GM12891 (cell line): ENCODE data around the gene DMKN.

Experiments used
- PAX5 ChIP-seq: IDR thresholded peaks from 2 replicates; pipeline ENCODE4 v1.6.1; 2011; ENCODE audit warnings: low read length, moderate library complexity, mild to moderate bottlenecking; ENCODE audit not compliant: insufficient read depth, severe bottlenecking
- POLR2A ChIP-seq: IDR thresholded peaks from 2 replicates; pipeline ENCODE4 v1.6.1; 2011; ENCODE audit warnings: low read depth, low read length, control low read depth
- POLR2AphosphoS5 ChIP-seq: IDR thresholded peaks from 2 replicates; pipeline ENCODE4 v1.6.1; 2011; ENCODE audit warnings: low read depth, low read length, control low read depth
- POU2F2 ChIP-seq: IDR thresholded peaks from 2 replicates; pipeline ENCODE4 v1.6.1; 2011; ENCODE audit warnings: low read depth, mild to moderate bottlenecking, control low read depth, low read length, moderate library complexity
- SPI1 ChIP-seq: IDR thresholded peaks from 2 replicates; pipeline ENCODE4 v1.6.1; 2011; ENCODE audit warnings: low read depth, low read length, control low read depth
- TAF1 ChIP-seq: IDR thresholded peaks from 2 replicates; pipeline ENCODE4 v1.6.1; 2011; ENCODE audit warnings: low read depth, low read length, control low read depth

DNA sequence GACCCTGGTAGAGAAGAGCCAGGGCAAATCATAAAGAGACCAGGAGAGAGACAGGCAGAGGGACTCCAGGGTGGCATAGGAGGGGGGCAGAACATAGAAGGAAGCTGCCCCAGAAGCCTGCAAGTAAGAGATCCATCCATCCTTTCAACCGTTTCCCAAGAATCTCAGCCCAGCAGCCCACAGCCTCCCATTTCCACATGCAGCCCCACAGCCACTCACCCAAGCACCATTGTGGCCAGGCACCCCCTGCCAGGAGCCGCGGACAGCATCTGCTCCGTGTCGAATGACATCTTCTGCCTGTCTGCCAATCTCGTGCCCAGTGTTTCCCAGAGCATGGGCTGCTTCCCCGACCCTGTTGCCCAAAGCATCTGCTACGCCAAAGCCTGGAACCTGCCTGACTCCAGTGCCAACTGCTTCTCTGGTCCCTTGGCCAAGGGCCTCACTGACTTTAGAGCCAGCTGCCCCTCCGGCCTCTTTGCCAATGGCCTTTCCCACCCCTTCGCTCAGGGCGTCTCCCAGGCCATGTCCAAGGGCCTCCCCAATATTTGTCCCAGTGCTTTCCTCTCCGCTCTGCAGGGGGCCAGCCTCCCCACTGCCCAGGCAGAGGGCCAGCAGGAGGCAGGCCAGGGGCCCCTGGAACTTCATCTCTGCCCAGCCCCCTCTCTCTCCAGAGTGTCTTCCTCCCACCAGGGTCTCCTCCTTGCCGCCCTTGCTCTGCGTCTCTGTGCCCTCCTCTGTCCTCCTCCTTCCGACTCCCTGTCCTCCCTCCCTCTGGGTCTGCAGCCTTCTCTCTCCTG, 420 bp downstream of the DMKN start:
- TF ChIP-seq POLR2A (no peak), POLR2AphosphoS5 (no peak), SPI1 (no peak), TAF1 (no peak), PAX5 (no peak), POU2F2 (no peak)
